HCT116 (cell line): ENCODE measurements around the gene RIPK3. TPM values are rescaled to one million over a fixed set of nuclear protein-coding genes. Genes with fewer than 3 reads are reported as not detected.
A peak's percentile ranks its signal among the peaks of the same experiment; 100 is the strongest.

Experiments
- ATAC-seq: fragments of 200-7000 bp; cut with Tn5 transposase; 2 replicates; pipeline ENCODE4 v1.9.1; 2020; ENCODE audit warnings: mild to moderate bottlenecking, moderate library complexity
- BruUV-seq: library from RNA; stranded (reverse); fragments of 400-500 nt; replicated peaks from 2 replicates; lab custom pipeline; 2021; lab: Mats Ljungman, UMichigan
- CTCF ChIA-PET: fragments of 300-600 bp; sonication (Branson Sonifier 250); formaldehyde crosslinking; loops from one replicate; lab custom pipeline; 2021; ENCODE audit warnings: antibody characterized with exemption; lab: Charles Lee
- POLR2A ChIA-PET: fragments of 300-600, 350-600 bp; sonication (Branson Sonifier 250); formaldehyde crosslinking; loops from one replicate; lab custom pipeline; 2021; ENCODE audit warnings: antibody characterized with exemption; lab: Charles Lee
- RAD21 ChIA-PET, 2 experiments: fragments of 300-600 bp; sonication (Branson Sonifier 250); formaldehyde crosslinking; loops; one replicate each; lab custom pipeline; 2023; ENCODE audit warnings: low total read pairs in 2 of 2; ENCODE audit not compliant: uncharacterized antibody in 2 of 2, unreplicated experiment in 2 of 2, low non-redundant PET in 1 of 2; lab: Charles Lee
- DNase-seq: peaks from one replicate; pipeline ENCODE4 v3.0.0-alpha.2; 2010; ENCODE audit warnings: low read depth, low spot score
- H2AFZ ChIP-seq: fragments of 200-600 bp; shearing (Covaris generic), sonication (generic); 2 replicates; pipeline ENCODE4 v1.6.1; 2017; ENCODE audit warnings: low read depth, mixed run types, mixed read lengths, antibody characterized with exemption, low read length; ENCODE audit not compliant: poor library complexity, severe bottlenecking
- H3K27ac ChIP-seq: 2 replicates; pipeline ENCODE4 v1.5.1; 2012; ENCODE audit warnings: low read depth, low read length
- H3K27me3 ChIP-seq: fragments of 200-600 bp; sonication (generic); 2 replicates; pipeline ENCODE4 v1.6.1; 2016; ENCODE audit warnings: mixed run types, low read length, mixed read lengths; ENCODE audit not compliant: insufficient read depth
- H3K36me3 ChIP-seq, 2 experiments: fragments of 200-500 bp in 1 of 2; fragments of 200-600 bp in 1 of 2; sonication (Bioruptor generic) in 1 of 2; sonication (generic) in 1 of 2; 2 replicates each; pipeline versions ENCODE4 v1.5.1 to v1.6.1; 2014 to 2016; ENCODE audit warnings: low read length in 2 of 2, inconsistent platforms in 1 of 2, mixed read lengths in 1 of 2, mixed run types in 1 of 2; ENCODE audit not compliant: insufficient read depth in 2 of 2, control insufficient read depth in 1 of 2
- H3K4me1 ChIP-seq, 2 experiments: fragments of 200-600 bp in 1 of 2; sonication (generic) in 1 of 2; 2 replicates each; pipeline versions ENCODE4 v1.5.1 to v1.6.1; 2012 to 2017; ENCODE audit warnings: low read length in 2 of 2, inconsistent platforms in 1 of 2, mild to moderate bottlenecking in 1 of 2, mixed read lengths in 1 of 2, mixed run types in 1 of 2, moderate library complexity in 1 of 2; ENCODE audit not compliant: insufficient read depth in 2 of 2, control insufficient read depth in 1 of 2
- H3K4me2 ChIP-seq: fragments of 200-600 bp; sonication (generic); 2 replicates; pipeline ENCODE4 v1.6.1; 2017; ENCODE audit warnings: mixed run types, low read length, mixed read lengths
- H3K4me3 ChIP-seq, 2 experiments: fragments of 200-600 bp in 1 of 2; sonication (generic) in 1 of 2; replicated peaks in 1 of 2; 2 replicates each; pipeline ENCODE4 v1.5.1; 2011 to 2016; ENCODE audit warnings: low read length in 2 of 2, control low read depth in 1 of 2, low read depth in 1 of 2, mild to moderate bottlenecking in 1 of 2, mixed read lengths in 1 of 2, mixed run types in 1 of 2
- H3K79me2 ChIP-seq: fragments of 200-600 bp; sonication (generic); 2 replicates; pipeline ENCODE4 v1.6.1; 2017; ENCODE audit warnings: mild to moderate bottlenecking, mixed run types, low read length, moderate library complexity, mixed read lengths; ENCODE audit not compliant: insufficient read depth
- H3K9ac ChIP-seq: fragments of 200-600 bp; sonication (generic); 2 replicates; pipeline ENCODE4 v1.6.1; 2016; ENCODE audit warnings: low read length, mixed read lengths
- H3K9me2 ChIP-seq: fragments of 200-600 bp; sonication (generic), shearing (Covaris generic); 2 replicates; pipeline ENCODE4 v1.6.1; 2017; ENCODE audit warnings: mixed run types, mild to moderate bottlenecking, moderate library complexity; ENCODE audit not compliant: insufficient read depth
- H3K9me3 ChIP-seq, 2 experiments: fragments of 200-500 bp in 1 of 2; fragments of 200-600 bp in 1 of 2; sonication (Bioruptor generic) in 1 of 2; sonication (generic) in 1 of 2; 2 replicates each; pipeline ENCODE4 v1.6.1; 2014 to 2017; ENCODE audit warnings: low read length in 2 of 2, mixed read lengths in 2 of 2, inconsistent platforms in 1 of 2, low read depth in 1 of 2, mild to moderate bottlenecking in 1 of 2, mixed run types in 1 of 2, moderate library complexity in 1 of 2; ENCODE audit not compliant: control insufficient read depth in 1 of 2, insufficient read depth in 1 of 2
- H4K20me1 ChIP-seq: fragments of 200-600 bp; sonication (generic), shearing (Covaris generic); 2 replicates; pipeline ENCODE4 v1.6.1; 2017; ENCODE audit warnings: mixed run types, mild to moderate bottlenecking, moderate library complexity; ENCODE audit not compliant: insufficient read depth
- CBX3 ChIP-seq: IDR thresholded peaks from 2 replicates; pipeline ENCODE4 v1.6.1; 2012; ENCODE audit warnings: low read depth
- CEBPB ChIP-seq: IDR thresholded peaks from 2 replicates; pipeline ENCODE4 v1.6.1; 2012; ENCODE audit warnings: low read depth
- EGR1 ChIP-seq: IDR thresholded peaks from 2 replicates; pipeline ENCODE4 v1.6.1; 2012; ENCODE audit warnings: low read depth
- EZH2 ChIP-seq: fragments of 200-600 bp; sonication (generic); IDR thresholded peaks from 2 replicates; pipeline ENCODE4 v1.6.1; 2017; ENCODE audit warnings: antibody characterized with exemption, mixed run types
- EZH2phosphoT487 ChIP-seq: fragments of 200-600 bp; IDR thresholded peaks from 2 replicates; pipeline ENCODE4 v1.6.1; 2018; ENCODE audit warnings: antibody characterized with exemption, borderline replicate concordance
- FOSL1 ChIP-seq: IDR thresholded peaks from 2 replicates; pipeline ENCODE4 v1.6.1; 2012; ENCODE audit warnings: low read depth
- JUND ChIP-seq: IDR thresholded peaks from 2 replicates; pipeline ENCODE4 v1.6.1; 2012
- POLR2AphosphoS5 ChIP-seq: IDR thresholded peaks from 2 replicates; pipeline ENCODE4 v1.6.1; 2011; ENCODE audit warnings: mild to moderate bottlenecking, low read depth, low read length, moderate library complexity
- SIN3A ChIP-seq: IDR thresholded peaks from 2 replicates; pipeline ENCODE4 v1.6.1; 2012; ENCODE audit warnings: low read depth
- SRF ChIP-seq: IDR thresholded peaks from 2 replicates; pipeline ENCODE4 v1.6.1; 2012; ENCODE audit warnings: low read depth
- YY1 ChIP-seq: IDR thresholded peaks from 2 replicates; pipeline ENCODE4 v1.6.1; 2011; ENCODE audit warnings: low read length, low read depth, moderate library complexity, mild to moderate bottlenecking; ENCODE audit not compliant: insufficient replicate concordance; ENCODE audit errors: extremely low read depth
- intact Hi-C: fragments of 100-400 bp; cut with micrococcal nuclease; formaldehyde crosslinking; loops from 2 replicates; pipeline ENCODE4 v1.10.0; 2022
- total RNA-seq: library from RNA; stranded (reverse); gene quantifications from one replicate; pipeline ENCODE4 v1.2.1, GENCODE V29; 2021; ENCODE audit not compliant: unreplicated experiment
- TF ChIP-seq, protein P1 (sequence below): IDR thresholded peaks from 2 replicates; pipeline ENCODE4 v1.6.1; 2012; ENCODE audit warnings: low read depth
- TF ChIP-seq, protein P2 (sequence below): IDR thresholded peaks from 2 replicates; pipeline ENCODE4 v1.6.1; 2012
- TF ChIP-seq, protein P3 (sequence below): IDR thresholded peaks from 2 replicates; pipeline ENCODE4 v1.6.1; 2012
- TF ChIP-seq, protein P4 (sequence below), 3 experiments: fragments of 200-600 bp in 1 of 3; sonication (generic) in 1 of 3; IDR thresholded peaks in 2 of 3; conservative IDR thresholded peaks in 1 of 3; 2 replicates each; pipeline ENCODE4 v1.5.1; 2012 to 2017; ENCODE audit warnings: low read depth in 2 of 3, low read length in 2 of 3, antibody characterized with exemption in 1 of 3, borderline replicate concordance in 1 of 3, control low read depth in 1 of 3, mild to moderate bottlenecking in 1 of 3, mixed read lengths in 1 of 3, mixed run types in 1 of 3, moderate library complexity in 1 of 3; ENCODE audit not compliant: insufficient read depth in 1 of 3

Gene RIPK3
- total RNA-seq, 1 experiment from 2014 or later: not detected

DNA sequence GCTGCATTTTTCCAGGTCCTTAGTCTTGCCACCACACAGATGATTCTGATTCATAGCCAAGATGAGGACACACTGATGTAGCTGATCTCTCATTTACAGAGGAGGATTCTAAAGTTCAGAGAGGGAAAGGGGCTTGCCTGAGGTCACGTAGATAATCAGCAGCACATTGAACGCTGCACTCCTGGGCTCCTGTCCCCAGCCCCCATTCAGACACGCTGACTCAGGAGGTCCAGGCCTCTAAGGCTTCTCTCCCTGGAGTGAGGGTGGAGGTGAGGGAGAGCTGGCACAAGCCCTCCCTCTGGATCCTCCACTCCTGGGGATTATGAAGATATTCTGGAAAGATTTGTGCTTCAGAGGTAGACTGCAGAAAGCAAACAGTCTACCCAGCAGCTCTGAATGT lies 38.5 kb upstream of the RIPK3 start (continued):
- TF ChIP-seq, protein P1, sequence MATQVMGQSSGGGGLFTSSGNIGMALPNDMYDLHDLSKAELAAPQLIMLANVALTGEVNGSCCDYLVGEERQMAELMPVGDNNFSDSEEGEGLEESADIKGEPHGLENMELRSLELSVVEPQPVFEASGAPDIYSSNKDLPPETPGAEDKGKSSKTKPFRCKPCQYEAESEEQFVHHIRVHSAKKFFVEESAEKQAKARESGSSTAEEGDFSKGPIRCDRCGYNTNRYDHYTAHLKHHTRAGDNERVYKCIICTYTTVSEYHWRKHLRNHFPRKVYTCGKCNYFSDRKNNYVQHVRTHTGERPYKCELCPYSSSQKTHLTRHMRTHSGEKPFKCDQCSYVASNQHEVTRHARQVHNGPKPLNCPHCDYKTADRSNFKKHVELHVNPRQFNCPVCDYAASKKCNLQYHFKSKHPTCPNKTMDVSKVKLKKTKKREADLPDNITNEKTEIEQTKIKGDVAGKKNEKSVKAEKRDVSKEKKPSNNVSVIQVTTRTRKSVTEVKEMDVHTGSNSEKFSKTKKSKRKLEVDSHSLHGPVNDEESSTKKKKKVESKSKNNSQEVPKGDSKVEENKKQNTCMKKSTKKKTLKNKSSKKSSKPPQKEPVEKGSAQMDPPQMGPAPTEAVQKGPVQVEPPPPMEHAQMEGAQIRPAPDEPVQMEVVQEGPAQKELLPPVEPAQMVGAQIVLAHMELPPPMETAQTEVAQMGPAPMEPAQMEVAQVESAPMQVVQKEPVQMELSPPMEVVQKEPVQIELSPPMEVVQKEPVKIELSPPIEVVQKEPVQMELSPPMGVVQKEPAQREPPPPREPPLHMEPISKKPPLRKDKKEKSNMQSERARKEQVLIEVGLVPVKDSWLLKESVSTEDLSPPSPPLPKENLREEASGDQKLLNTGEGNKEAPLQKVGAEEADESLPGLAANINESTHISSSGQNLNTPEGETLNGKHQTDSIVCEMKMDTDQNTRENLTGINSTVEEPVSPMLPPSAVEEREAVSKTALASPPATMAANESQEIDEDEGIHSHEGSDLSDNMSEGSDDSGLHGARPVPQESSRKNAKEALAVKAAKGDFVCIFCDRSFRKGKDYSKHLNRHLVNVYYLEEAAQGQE: no peak
- TF ChIP-seq POLR2AphosphoS5: no peak
- no peak for TF ChIP-seq SRF
- TF ChIP-seq, protein P2, sequence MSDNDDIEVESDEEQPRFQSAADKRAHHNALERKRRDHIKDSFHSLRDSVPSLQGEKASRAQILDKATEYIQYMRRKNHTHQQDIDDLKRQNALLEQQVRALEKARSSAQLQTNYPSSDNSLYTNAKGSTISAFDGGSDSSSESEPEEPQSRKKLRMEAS: no peak
- TF ChIP-seq EZH2: no peak
- TF ChIP-seq, protein P3, sequence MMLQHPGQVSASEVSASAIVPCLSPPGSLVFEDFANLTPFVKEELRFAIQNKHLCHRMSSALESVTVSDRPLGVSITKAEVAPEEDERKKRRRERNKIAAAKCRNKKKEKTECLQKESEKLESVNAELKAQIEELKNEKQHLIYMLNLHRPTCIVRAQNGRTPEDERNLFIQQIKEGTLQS: no peak
- no peak for TF ChIP-seq CEBPB
- TF ChIP-seq CBX3: no peak
- no peak for TF ChIP-seq EGR1
- TF ChIP-seq JUND: no peak
- no peak for TF ChIP-seq SIN3A
- TF ChIP-seq YY1: no peak

DNA sequence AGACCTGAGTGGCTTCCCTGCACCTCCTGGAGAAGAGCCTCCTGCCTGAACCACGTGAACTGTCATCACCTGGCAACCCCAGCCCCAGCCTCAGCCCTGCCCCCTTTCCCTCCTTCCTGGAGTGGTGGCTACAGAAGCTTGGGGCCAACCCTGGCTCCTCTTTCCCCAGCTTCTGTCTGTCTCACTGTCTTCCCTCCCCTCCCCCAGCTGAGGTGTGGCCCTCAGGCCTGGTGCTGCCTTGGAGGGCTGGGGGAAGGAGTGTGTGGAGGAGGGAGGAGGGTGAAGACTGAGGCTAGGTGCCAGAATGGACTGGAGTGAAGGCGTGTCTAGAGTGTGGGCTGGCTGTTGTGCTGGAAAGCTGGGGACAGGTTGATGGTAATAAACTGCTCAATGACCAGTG lies 37.9 kb upstream of the RIPK3 start:
- Histone ChIP-seq H3K27ac (no peak overlapping the region), H3K36me3 (no peaks in the 10 kb centered on the region), H4K20me1 (no peaks in the 10 kb centered on the region), H2AFZ (no peak overlapping the region), H3K79me2 (no peaks in the 10 kb centered on the region), H3K9ac (no peak overlapping the region), H3K27me3 (no peaks in the 10 kb centered on the region), H3K9me3 (no peaks in the 10 kb centered on the region), H3K4me3 (no peak overlapping the region), H3K4me1 (peaks cover 0 to 6% of the 10 kb centered on the region in 2 experiments; a peak in 1 of 4 replicates), H3K9me2 (no peaks in the 10 kb centered on the region), H3K4me2 (no peak overlapping the region)
- BruUV-seq: no TSS peak
- POLR2A ChIA-PET: no interaction called here
- DNase-seq (no peak), ATAC-seq (peak; percentile 32; the same call in 1 of the 2 replicates)
- CTCF ChIA-PET: no interaction called here
- TF ChIP-seq FOSL1: no peak
- no peak for TF ChIP-seq CBX3
- no peak for TF ChIP-seq SIN3A
- TF ChIP-seq, protein P2: no peak
- no peak for TF ChIP-seq YY1
- TF ChIP-seq, protein P1: no peak
- TF ChIP-seq, protein P4, sequence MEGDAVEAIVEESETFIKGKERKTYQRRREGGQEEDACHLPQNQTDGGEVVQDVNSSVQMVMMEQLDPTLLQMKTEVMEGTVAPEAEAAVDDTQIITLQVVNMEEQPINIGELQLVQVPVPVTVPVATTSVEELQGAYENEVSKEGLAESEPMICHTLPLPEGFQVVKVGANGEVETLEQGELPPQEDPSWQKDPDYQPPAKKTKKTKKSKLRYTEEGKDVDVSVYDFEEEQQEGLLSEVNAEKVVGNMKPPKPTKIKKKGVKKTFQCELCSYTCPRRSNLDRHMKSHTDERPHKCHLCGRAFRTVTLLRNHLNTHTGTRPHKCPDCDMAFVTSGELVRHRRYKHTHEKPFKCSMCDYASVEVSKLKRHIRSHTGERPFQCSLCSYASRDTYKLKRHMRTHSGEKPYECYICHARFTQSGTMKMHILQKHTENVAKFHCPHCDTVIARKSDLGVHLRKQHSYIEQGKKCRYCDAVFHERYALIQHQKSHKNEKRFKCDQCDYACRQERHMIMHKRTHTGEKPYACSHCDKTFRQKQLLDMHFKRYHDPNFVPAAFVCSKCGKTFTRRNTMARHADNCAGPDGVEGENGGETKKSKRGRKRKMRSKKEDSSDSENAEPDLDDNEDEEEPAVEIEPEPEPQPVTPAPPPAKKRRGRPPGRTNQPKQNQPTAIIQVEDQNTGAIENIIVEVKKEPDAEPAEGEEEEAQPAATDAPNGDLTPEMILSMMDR (IDR thresholded peaks at IDR 0.05 in 2 of 3, conservative IDR thresholded peaks at IDR 0.05 in 1 of 3; ENCODE audit: borderline replicate concordance in 1 of 3, insufficient read depth in 1 of 3, low read depth in 2 of 3, low read length in 2 of 3): no peak
- TF ChIP-seq JUND: no peak
- TF ChIP-seq EZH2phosphoT487: no peak
- RAD21 ChIA-PET: no interaction called here
- intact Hi-C loops: no loop called here
